DMS114 treated with DMSO at 0.1 percent for 48 hours (cell line): ENCODE results near the gene HOXA9.

Source experiments
- DNase-seq: peaks from one replicate; lab custom pipeline; 2025; ENCODE audit not compliant: unreplicated experiment; lab: John Stamatoyannopoulos, UW

The HOXA9 gene

GRCh38 chr7:27166531-27167505 lies 1.5 kb upstream of the HOXA9 start:
- no peak for DNase-seq

- DNase-seq, result no peak
Observed at GRCh38 chr7:27165996-27166530, 726 bp upstream of the HOXA9 start.

GRCh38 chr7:27164367-27165088 lies 809 bp downstream of the HOXA9 start:
- no peak for DNase-seq

- no peak for DNase-seq
Observed at GRCh38 chr7:27164045-27164366, 1.3 kb downstream of the HOXA9 start.

- no peak for DNase-seq
Observed at GRCh38 chr7:27163288-27164044, 1.9 kb downstream of the HOXA9 start.

- DNase-seq, result no peak
Observed at GRCh38 chr7:27162561-27163287, 2.6 kb downstream of the HOXA9 start.

- no peak for DNase-seq
Observed at GRCh38 chr7:27161721-27162560, 3.4 kb downstream of the HOXA9 start.

- DNase-seq, result no peak
Observed at GRCh38 chr7:27161214-27161720, 4.1 kb downstream of the HOXA9 start.

- peak; percentile 75 for DNase-seq
Observed at GRCh38 chr7:27160546-27161213, 4.7 kb downstream of the HOXA9 start.

- DNase-seq, result no peak
Observed at GRCh38 chr7:27160145-27160545, 5.2 kb downstream of the HOXA9 start.

GRCh38 chr7:27159266-27160144 lies 5.8 kb downstream of the HOXA9 start:
- DNase-seq, result no peak

GRCh38 chr7:27158436-27159265 lies 6.7 kb downstream of the HOXA9 start:
- DNase-seq, result no peak

GRCh38 chr7:27157702-27158431 lies 7.5 kb downstream of the HOXA9 start:
- DNase-seq, result no peak

- no peak for DNase-seq
Observed at GRCh38 chr7:27156916-27157701, 8.2 kb downstream of the HOXA9 start.

GRCh38 chr7:27156508-27156898 lies 8.8 kb downstream of the HOXA9 start, which contains the start of gene HOXA7:
TSS of gene HOXA7 (minus strand) at chr7:27156675. CDS start at chr7:27156545, 130 bp downstream.
- DNase-seq, result peak; percentile 73
